ENCODE measurements around the gene TSR1.

- no peak for TF ChIP-seq CTCF (IDR thresholded peaks at IDR 0.05)
- TF ChIP-seq EP300 (IDR thresholded peaks at IDR 0.05) = no peak
- no peak for TF ChIP-seq POLR2A (IDR thresholded peaks at IDR 0.05)
These were observed 60.5 kb downstream of the TSR1 start for GRCh38 chr17:2275722-2276121.

Measured in ovary (tissue), 3 donors.